DND-41 (cell line): ENCODE data around the gene NANOG.
"Not testable (repeated sequence)": the region's sequence is repeated elsewhere in the genome, so short reads cannot be mapped to it uniquely, and the experiment has no call there.

Experiments
- ATAC-seq: fragments of 200-7000 bp; cut with Tn5 transposase; 3 replicates; pipeline ENCODE4 v1.9.1; 2021; ENCODE audit warnings: low read depth; ENCODE audit not compliant: insufficient read depth
- DNase-seq: peaks from one replicate; pipeline ENCODE4 v3.0.0-alpha.2; 2020
- H2AFZ ChIP-seq: 2 replicates; pipeline ENCODE4 v1.6.0; 2012; ENCODE audit warnings: low read depth, low read length
- H3K27ac ChIP-seq: 2 replicates; pipeline ENCODE4 v1.5.1; 2012; ENCODE audit warnings: low read length, inconsistent platforms
- H3K27me3 ChIP-seq: fragments of 200-600 bp; sonication (generic); 2 replicates; pipeline ENCODE4 v1.6.0; 2012; ENCODE audit warnings: low read length, mild to moderate bottlenecking, inconsistent platforms; ENCODE audit not compliant: insufficient read depth, poor library complexity
- H3K36me3 ChIP-seq: 2 replicates; pipeline ENCODE4 v1.5.1; 2012; ENCODE audit warnings: low read length, inconsistent platforms; ENCODE audit not compliant: insufficient read depth
- H3K4me1 ChIP-seq: 2 replicates; pipeline ENCODE4 v1.5.1; 2012; ENCODE audit warnings: mild to moderate bottlenecking, low read length; ENCODE audit not compliant: insufficient read depth
- H3K4me2 ChIP-seq: 2 replicates; pipeline ENCODE4 v1.6.0; 2012; ENCODE audit warnings: mild to moderate bottlenecking, moderate library complexity, low read length, inconsistent platforms; ENCODE audit not compliant: insufficient read depth
- H3K4me3 ChIP-seq, 2 experiments: fragments of 200-600 bp in 1 of 2; shearing (Covaris generic) in 1 of 2; 2 replicates each; pipeline ENCODE4 v1.5.1; 2012 to 2016; ENCODE audit warnings: inconsistent platforms in 2 of 2, low read length in 2 of 2, mild to moderate bottlenecking in 2 of 2, low read depth in 1 of 2, moderate library complexity in 1 of 2
- H3K79me2 ChIP-seq: 2 replicates; pipeline ENCODE4 v1.6.0; 2012; ENCODE audit warnings: low read length, inconsistent platforms; ENCODE audit not compliant: insufficient read depth
- H3K9ac ChIP-seq: 2 replicates; pipeline ENCODE4 v1.6.0; 2012; ENCODE audit warnings: low read depth, mild to moderate bottlenecking, inconsistent platforms, low read length, moderate library complexity
- H3K9me3 ChIP-seq: 2 replicates; pipeline ENCODE4 v1.5.1; 2012; ENCODE audit warnings: low read length, moderate library complexity, mild to moderate bottlenecking, inconsistent platforms; ENCODE audit not compliant: insufficient read depth, severe bottlenecking
- H4K20me1 ChIP-seq: 2 replicates; pipeline ENCODE4 v1.6.0; 2012; ENCODE audit warnings: low read length; ENCODE audit not compliant: insufficient read depth
- EZH2 ChIP-seq: IDR thresholded peaks from 3 replicates; pipeline ENCODE4 v1.6.1; 2012; ENCODE audit warnings: borderline replicate concordance, low read depth, mild to moderate bottlenecking, moderate library complexity, low read length, inconsistent platforms; ENCODE audit not compliant: severe bottlenecking
- TF ChIP-seq, protein P1 (sequence below): IDR thresholded peaks from 2 replicates; pipeline ENCODE4 v1.5.1; 2012; ENCODE audit warnings: borderline replicate concordance, low read length, moderate library complexity, mild to moderate bottlenecking; ENCODE audit not compliant: poor library complexity, severe bottlenecking; ENCODE audit errors: extremely low read depth

Gene NANOG

DNA sequence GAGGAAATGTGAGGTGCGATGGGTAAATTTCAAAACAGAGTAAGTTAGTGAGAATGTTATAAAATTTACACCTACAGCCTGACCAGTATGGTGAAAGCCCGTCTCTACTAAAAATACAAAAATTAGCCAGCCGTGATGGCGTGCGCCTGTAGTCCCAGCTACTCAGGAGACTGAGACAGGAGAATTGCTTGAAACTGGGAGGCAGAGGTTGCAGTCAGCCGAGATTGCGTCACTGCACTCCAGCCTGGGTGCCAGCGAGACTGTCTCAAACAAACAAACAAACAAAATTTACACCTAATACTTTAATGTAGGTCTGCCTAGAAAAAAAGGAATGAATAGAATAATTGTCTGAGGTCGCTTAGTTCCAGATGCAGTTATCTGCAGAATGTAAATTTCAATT is 45.9 kb downstream of the NANOG start:
- DNase-seq = no peak
- no peaks in the 10 kb centered on the region for H3K4me1 ChIP-seq
- no peak overlapping the region for H3K9ac ChIP-seq
- TF ChIP-seq, protein P1, sequence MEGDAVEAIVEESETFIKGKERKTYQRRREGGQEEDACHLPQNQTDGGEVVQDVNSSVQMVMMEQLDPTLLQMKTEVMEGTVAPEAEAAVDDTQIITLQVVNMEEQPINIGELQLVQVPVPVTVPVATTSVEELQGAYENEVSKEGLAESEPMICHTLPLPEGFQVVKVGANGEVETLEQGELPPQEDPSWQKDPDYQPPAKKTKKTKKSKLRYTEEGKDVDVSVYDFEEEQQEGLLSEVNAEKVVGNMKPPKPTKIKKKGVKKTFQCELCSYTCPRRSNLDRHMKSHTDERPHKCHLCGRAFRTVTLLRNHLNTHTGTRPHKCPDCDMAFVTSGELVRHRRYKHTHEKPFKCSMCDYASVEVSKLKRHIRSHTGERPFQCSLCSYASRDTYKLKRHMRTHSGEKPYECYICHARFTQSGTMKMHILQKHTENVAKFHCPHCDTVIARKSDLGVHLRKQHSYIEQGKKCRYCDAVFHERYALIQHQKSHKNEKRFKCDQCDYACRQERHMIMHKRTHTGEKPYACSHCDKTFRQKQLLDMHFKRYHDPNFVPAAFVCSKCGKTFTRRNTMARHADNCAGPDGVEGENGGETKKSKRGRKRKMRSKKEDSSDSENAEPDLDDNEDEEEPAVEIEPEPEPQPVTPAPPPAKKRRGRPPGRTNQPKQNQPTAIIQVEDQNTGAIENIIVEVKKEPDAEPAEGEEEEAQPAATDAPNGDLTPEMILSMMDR = no peak
- no peak for TF ChIP-seq EZH2
- no peaks in the 10 kb centered on the region for H3K27me3 ChIP-seq
- ATAC-seq = no peak
- H3K79me2 ChIP-seq = no peaks in the 10 kb centered on the region
- H3K36me3 ChIP-seq = no peaks in the 10 kb centered on the region
- no peak overlapping the region for H3K27ac ChIP-seq
- no peaks in the 10 kb centered on the region for H3K9me3 ChIP-seq
- H3K4me3 ChIP-seq = no peak overlapping the region
- H2AFZ ChIP-seq = no peak overlapping the region
- H3K4me2 ChIP-seq = no peak overlapping the region
- H4K20me1 ChIP-seq = no peaks in the 10 kb centered on the region

DNA sequence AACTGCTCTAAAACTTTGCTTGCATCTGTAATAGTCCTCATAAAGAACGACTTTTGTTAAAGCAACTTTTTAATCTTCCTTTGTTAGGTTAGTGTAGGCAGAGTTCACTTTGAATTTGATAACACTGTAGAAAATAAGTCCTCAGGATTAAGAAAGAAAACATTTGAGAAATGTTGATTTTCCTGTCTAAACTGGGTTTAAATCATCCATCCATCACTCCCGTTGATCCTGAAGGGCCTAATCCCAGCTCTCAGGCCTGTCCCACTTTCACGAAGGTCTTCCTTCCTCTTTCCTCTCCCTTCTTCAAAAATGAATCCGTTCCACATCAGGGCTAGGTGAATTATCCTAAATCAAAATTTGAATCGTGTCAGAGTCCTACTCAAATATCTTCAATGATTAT is 46.6 kb downstream of the NANOG start:
- Histone ChIP-seq H3K27ac (no peak overlapping the region), H3K4me2 (no peak overlapping the region)
- no peak for TF ChIP-seq EZH2
- TF ChIP-seq, protein P1 = no peak

DNA sequence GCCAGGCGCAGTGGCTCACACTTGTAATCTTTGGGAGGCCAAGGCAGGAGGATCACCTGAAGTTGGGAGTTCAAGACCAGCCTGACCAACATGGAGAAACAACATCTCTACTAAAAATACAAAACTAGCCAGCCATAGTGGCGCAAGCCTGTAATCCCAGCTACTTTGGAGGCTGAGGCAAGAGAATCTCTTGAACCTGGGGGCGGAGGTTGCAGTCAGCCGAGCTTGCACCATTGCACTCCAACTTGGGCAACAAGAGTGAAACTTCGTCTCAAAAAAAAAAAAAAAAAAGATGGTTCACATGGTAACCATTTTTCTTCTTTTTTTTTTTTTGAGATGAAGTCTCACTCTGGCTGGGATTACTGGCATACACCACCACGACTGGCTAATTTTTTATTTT is 48.2 kb downstream of the NANOG start:
- no peak for ATAC-seq
- no peaks in the 10 kb centered on the region for H3K27me3 ChIP-seq
- H3K4me2 ChIP-seq = no peak overlapping the region
- no peaks in the 10 kb centered on the region for H3K9me3 ChIP-seq
- H3K27ac ChIP-seq = no peak overlapping the region
- no peaks in the 10 kb centered on the region for H3K36me3 ChIP-seq
- H2AFZ ChIP-seq = no peak overlapping the region
- no peaks in the 10 kb centered on the region for H3K4me1 ChIP-seq
- no peak overlapping the region for H3K9ac ChIP-seq
- no peak for DNase-seq
- no peak overlapping the region for H3K4me3 ChIP-seq
- no peaks in the 10 kb centered on the region for H3K79me2 ChIP-seq
- no peaks in the 10 kb centered on the region for H4K20me1 ChIP-seq
- TF ChIP-seq EZH2 = no peak
- TF ChIP-seq, protein P1 = no peak

More for the DNA sequence above, 46.6 kb downstream of the NANOG start:
- Histone ChIP-seq H3K27me3 (no peaks in the 10 kb centered on the region), H3K79me2 (no peaks in the 10 kb centered on the region), H3K36me3 (no peaks in the 10 kb centered on the region), H3K9ac (no peak overlapping the region), H2AFZ (no peak overlapping the region), H3K4me3 (no peak overlapping the region), H3K9me3 (no peaks in the 10 kb centered on the region), H3K4me1 (no peaks in the 10 kb centered on the region), H4K20me1 (no peaks in the 10 kb centered on the region)
- DNase-seq (no peak), ATAC-seq (no peak)

DNA sequence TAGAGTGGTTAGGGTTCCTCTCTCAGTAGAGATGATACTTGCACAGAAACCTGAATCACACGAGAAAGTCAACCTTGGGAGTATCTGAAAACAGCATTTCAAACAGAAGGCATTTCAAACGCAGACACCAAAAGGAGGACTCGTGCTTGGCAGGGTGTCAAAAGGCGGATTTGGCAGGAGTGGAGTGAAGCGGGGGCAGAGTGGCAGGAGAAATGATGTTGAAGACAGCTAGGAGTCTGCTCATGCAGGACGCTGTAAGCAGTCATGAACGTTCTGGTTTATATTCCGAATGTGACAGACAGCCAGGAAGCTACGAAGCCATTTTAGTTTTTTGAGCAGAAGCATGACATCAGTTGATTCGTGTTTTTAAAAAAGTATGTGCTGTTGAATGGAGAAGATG is 50.0 kb downstream of the NANOG start:
- H3K27ac ChIP-seq, H3K4me2 ChIP-seq, ATAC-seq, H3K9me3 ChIP-seq, H3K4me1 ChIP-seq, H3K36me3 ChIP-seq, H3K4me3 ChIP-seq, H2AFZ ChIP-seq, H4K20me1 ChIP-seq, H3K79me2 ChIP-seq, H3K9ac ChIP-seq, H3K27me3 ChIP-seq, DNase-seq: not testable (repeated sequence)

DNA sequence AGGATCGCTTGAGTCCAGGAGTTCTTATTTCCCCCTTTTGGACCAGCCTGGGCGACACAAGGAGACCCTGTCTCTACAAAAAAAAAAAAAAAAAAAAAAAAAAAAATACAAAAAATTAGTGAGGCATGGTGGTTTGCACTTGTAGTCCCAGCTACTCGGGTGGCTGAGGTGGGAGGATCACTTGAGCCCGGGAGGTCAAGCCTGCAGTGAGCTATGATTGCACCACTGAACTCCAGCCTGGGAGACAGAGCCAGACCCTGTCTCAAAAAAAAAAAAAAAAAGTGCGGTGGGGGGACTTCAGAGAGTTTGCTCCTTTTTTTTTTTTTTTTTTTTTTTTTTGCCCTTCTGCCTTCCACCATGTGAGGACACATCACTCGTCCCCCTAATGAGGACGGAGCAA is 50.6 kb downstream of the NANOG start:
- ATAC-seq, H3K4me2 ChIP-seq, H3K79me2 ChIP-seq, H3K9me3 ChIP-seq, H3K36me3 ChIP-seq, H3K4me1 ChIP-seq, H3K27ac ChIP-seq, DNase-seq, H4K20me1 ChIP-seq, H3K4me3 ChIP-seq, H3K9ac ChIP-seq, H3K27me3 ChIP-seq, H2AFZ ChIP-seq: not testable (repeated sequence)

DNA sequence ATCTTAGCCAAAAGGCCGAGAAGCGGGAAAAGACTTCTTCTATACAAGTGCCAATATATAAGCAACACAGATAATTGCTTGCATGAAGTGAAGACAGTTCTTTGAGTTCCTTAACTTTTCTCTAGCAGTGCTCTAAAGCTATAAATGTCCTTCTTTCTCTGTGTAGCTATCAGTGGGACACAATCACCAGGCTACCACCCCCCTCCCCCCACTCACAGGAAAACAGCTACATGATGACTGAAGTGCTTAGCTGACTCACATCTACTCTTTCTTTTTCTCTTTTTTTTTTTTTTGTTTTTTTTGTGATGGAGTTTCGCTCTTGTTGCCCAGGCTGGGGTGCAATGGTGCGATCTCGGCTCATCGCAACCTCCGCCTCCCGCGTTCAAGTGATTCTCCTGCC is 53.2 kb downstream of the NANOG start:
- H3K27me3 ChIP-seq, H3K36me3 ChIP-seq, DNase-seq, H3K4me1 ChIP-seq, H3K4me3 ChIP-seq, H3K9ac ChIP-seq, H3K9me3 ChIP-seq, H3K4me2 ChIP-seq, ATAC-seq, H2AFZ ChIP-seq, H4K20me1 ChIP-seq, H3K79me2 ChIP-seq, H3K27ac ChIP-seq: not testable (repeated sequence)
